GM18519 (cell line): ENCODE measurements around the gene LHFPL3.

Experiments
- ATAC-seq: cut with Tn5 transposase; IDR thresholded peaks from one replicate; pipeline ENCODE4 v1.9.1; 2021; ENCODE audit warnings: mild to moderate bottlenecking, moderate library complexity; ENCODE audit not compliant: unreplicated experiment, low FRiP score

LHFPL3 gene

DNA sequence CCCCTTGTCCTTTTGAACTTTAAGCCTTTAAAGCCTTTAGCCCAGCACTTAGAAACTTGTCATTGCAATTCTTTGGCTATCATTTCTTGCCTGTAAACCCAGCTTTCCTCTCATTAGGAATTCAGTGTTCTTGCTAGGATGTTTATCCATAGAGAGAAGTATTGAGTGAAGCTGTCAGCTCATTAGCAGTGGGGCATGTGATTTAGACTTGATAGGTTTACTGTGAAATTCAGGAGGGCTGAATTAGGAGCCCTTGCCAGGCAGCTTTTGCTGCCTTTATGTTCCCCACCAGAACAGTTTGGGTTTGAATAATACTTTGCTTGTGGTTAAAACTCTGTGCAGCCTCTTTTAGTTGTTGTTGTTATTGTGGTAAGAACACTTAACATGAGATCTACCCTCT, 39.5 kb downstream of the LHFPL3 start:
- ATAC-seq, result no peak

DNA sequence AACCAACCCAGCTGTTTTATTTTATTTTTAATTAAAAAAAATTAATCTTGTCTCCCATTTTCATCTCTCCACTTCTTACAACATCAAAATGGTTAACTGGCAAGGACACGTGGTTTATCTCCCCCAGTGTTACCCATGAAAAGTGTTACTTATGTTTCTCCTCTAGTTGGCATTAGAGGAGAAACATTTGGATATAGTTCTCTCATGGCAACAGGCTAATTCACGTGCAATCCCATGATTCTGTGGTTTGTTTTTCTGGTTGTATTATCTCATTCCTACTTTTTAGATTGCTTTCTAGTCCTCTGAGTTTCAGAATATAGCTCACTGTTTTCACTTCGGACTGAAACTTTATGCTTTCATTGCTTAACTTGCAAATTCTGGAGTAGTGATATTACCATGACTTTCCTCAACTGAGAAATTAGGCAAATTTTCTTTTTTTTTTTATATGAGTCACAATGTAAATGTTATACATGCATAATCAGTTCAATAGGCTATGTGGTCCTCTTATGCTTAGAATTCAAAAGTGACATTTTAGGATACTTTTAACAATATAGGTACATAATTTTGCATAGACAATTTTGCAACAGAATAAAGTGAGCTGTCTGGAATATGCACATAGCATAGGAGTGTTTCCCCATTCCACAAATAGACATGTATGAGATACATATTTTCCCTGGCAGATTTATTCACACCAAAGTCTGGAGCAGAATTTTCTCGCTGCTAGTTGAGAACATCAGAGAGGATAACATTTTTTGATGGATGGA, 43.0 kb downstream of the LHFPL3 start:
- ATAC-seq, result no peak

DNA sequence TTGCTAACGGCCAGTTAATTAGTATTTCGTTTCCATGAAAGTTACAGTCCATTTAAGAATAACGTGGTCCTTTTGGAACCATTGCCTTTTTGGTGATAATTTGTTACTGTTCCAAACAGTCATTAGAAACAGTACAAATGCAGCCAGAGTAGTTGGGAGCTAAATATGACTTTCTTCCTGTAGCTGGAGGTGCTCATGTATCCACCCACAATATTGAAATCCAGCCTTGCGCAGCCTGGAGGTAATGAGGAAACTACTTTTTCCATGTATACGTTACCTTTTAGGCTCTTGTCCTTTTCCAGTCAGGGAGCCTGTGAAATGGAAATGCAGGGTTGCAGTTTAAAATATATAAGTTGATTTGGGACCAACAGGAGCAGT, 43.6 kb downstream of the LHFPL3 start:
- ATAC-seq, result no peak

DNA sequence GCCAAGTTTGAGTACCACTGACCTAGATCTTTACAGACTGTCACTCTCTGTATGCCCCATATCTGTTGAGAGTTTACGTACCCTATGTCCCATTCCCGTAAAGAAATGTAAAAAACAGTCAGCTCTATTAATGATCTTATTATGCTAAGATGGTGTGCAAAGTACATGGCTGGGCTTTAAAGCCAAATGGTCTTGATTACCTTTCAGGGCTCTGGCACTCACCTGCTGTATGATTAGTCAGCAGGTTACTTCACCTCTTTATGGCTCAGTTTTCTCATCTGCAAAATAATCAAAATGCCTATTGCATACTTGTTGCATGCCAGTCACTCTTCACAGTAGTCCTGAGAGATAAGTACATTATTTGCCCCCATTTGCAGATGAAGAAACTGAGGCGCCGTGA, 54.2 kb downstream of the LHFPL3 start:
- ATAC-seq, result no peak

DNA sequence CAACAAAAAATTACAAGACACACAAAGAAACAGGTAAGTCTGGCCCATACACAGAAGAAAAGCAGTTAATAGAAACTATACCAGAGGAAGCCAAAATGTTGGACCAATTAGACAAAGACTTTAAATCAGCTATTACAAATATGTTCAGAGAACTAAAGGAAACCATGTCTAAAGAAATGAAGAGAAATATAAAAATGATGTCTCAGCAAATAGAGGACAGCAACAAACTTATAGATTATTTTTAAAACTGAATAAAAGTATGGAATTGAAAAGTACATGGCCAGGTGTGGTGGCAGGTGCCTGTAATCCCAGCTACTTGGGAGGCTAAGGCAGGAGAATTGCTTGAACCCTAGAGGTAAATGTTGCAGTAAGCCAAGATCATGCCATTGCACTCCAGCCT, 58.5 kb downstream of the LHFPL3 start:
- no peak for ATAC-seq

DNA sequence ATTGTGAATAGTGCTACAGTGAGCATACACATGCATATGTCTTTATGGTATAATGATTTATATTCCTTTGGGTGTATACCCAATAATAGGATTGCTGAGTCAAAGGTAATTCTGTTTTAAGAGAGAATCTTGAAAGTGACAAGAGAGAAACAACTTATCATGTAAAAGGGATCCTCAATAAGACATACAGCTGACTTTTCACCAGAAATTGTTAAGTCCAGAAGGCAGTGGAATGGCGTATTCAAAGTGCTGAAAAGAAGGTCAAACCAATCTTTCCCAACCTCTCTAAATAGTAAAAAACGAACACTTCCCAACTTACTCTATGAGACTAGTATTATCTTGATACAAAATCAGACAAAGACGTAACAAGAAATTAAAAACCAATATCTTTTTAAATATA, 59.8 kb downstream of the LHFPL3 start:
- ATAC-seq, result no peak

DNA sequence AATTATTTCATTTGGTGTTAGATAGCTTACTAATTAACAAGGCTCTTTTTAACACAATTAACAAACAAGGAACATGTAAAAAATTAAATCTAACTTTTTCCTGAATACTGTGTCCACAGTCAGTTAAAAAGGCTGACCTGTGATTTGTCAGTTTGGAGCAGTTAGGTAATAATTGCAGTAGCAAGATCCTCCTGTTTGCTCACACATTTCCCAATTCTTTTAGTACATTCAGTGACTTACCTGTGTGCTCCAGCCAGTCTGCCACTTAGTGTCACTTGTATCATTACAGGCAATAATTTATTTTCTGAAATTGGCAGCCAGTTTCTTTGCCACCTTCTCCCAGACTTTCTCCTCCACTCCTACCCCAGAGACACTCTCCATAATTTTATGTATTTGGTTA, 66.8 kb downstream of the LHFPL3 start:
- ATAC-seq, result no peak

DNA sequence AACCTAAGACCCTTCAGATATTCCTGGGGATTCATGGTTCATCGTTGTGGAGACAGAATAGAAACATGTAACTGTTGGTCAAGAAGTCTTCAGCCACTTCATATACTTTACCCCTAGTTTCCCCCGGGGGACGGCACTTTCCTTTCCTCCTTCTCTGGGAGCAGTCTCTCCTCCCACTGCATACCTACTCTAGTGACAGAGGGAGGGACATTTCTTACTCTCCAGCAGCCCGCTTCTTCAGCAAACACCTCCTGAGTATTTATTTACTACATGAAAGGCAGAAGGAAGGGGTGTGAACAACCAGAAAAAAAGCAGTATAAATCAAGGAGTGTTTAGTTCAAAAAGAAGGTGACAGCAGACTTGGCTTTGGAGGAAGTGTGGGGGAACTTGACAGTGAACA, 69.0 kb downstream of the LHFPL3 start:
- no peak for ATAC-seq

DNA sequence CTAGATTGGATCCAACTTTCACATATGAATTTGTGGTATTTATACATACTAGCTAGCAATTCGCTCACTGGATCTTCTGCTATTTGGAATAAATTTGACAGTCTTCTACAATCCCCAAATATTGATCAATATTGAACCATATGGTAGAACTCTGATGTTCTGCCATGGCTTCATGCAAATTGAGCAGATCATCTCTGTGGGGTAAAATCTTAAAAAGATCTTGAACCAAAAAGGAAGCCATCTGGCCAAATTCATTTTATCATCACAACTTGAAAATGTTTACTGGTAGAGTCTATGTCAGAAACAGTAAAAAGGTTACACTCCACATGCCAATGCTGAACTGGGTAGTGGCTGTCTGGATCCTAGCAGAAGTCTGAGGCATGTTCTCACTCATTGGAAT, 80.0 kb downstream of the LHFPL3 start:
- no peak for ATAC-seq

DNA sequence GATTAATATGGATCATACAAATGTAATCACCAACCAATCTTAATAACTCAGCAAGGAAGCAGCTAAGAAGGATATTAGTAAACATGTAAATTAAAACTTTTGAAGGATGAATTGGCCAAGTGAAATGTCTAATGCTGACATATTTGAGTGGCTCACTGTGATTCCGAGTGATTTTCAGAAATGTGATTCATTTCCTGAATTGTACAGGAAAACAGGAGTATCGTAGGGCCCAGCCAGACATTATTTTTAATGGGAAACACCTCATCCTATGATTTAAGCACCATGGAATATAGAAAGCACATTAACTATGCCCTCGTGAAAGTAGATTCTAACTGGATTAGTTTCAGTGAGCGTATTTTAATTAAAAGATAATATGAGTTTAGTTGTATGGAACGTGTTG, 82.3 kb downstream of the LHFPL3 start:
- ATAC-seq, result no peak

DNA sequence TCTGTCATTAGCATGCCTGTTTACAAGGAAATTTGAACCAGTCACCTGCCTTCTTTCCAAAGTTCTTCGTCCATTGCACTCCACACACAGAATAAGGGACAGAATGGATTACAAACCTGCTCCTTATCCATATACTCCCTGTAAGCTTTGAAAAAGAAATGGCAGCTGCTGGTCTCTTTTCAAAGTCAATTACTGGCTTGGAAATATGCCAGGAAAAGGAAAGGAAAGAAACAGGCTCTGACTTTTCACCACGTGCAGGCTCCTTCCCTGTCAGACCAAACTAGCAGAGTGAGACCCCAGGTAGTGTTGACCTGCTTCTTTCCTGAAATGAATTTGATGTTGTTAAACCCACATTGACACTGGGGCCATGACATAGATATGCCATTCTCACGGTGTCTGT, 84.5 kb downstream of the LHFPL3 start:
- no peak for ATAC-seq

DNA sequence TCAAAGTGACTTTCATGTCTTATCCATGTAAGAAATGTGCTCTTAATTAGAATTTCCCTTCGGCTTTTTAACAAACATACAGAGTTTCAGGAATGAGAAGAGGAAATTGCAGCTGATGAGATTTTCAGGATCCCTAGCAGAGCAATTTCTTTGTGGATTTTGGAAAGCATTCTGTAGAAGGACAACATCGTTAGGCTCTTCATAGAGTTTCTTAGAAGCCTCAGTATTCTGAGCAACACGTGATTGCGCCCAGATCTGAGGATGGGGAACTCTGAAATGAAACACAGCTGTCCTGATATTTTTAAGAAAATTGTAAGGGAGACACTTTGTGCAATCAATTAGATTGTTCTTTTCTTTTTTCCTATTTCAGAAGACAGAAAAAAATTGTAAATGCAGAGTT, 85.8 kb downstream of the LHFPL3 start:
- ATAC-seq, result no peak

DNA sequence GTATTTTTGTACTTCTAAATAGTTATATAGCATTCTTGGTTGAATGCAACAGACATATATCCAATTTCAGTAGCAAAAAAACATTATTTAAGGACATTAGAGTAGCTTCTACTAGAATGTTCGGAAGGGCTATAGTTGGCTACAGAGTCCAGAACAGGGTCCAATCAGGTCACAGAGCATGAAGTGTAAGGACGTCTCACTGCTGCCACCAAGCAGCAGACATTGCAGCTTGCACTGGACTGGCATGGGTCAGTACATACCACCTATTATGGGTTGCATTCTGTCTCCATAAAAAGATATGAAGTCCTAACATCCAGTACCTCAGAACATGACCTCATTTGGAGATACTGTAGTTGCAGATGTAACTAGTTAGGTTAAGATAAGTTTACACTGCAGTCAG, 87.3 kb downstream of the LHFPL3 start:
- no peak for ATAC-seq

DNA sequence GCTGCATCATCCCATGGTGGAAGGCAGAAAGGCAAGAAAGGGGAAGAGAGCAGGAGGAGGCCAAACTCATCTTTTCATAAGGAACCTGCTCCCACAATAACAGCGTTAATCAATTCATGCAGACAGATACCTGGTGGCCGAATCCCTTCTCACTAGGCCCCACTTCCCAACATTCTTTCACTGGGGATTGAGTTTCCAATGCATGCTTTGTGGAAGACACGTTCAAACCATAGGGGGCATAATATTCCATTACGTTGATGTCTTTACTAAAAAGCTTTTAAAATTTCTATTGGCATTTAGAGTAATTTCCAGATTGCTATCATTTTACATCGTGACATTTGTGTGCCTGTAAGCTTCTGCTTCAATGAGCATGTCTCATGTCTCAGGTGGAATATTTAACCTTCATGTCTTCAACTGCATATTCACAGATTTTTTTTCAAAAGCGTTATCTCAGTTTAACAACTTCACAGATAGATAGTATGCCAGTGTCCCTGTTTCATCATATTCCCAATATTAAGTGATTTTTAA, 88.5 kb downstream of the LHFPL3 start:
- no peak for ATAC-seq

DNA sequence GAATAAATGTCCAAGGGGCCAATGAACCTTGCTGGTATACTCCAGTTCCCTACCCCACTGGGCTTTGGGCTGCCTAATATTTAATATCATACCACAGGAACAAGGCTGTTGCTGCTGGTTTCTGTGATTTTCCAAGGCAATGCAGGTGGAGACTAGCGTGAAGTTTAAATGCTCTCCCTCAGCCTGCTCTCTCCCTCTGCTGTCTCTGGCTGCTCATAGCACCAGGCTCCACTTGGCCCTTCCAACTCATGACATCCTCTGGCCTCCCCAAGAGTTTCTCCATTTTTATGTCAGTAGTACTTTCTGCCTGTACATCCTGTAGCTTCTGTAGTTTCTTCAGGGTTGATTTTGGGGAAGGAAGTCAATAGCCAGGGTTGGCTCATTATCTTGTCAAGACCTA, 103.5 kb downstream of the LHFPL3 start:
- ATAC-seq, result no peak

DNA sequence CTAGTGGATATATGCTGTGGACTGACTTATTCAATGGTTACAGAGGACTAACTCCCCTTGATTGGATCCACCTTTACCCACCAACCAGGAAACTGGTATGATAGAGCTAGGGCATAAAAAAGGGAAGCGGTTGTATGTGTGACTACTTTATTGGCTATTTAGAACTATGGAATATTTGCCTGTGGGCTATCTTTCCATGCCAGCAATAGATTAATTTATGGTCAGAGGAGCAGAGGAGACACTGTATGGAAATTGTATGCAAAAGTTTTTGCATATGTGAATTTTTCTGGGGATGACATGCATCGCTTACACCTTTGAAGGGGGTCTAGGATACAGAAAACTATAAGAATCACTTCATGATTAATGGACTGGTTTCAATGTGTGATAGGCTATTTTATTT, 105.7 kb downstream of the LHFPL3 start:
- ATAC-seq, result no peak

DNA sequence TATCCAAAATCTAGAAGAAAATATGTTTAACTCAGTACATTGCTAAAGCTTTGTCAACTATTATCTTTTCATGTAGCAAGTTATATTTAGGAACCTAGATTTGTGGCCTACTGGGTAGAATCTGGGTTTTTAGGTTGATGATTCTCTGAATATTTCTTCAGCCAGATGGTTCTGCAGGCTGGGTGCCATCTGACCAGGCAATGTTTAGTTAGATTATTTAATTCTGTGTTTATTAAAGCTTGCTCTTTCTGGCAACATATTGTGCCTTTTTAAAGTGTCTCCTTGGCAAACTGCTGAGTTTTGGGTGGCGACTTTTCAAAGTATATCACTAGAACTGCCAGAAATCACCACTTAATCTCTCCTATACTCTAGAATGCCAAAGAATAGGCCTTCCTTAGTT, 114.1 kb downstream of the LHFPL3 start:
- ATAC-seq, result no peak

DNA sequence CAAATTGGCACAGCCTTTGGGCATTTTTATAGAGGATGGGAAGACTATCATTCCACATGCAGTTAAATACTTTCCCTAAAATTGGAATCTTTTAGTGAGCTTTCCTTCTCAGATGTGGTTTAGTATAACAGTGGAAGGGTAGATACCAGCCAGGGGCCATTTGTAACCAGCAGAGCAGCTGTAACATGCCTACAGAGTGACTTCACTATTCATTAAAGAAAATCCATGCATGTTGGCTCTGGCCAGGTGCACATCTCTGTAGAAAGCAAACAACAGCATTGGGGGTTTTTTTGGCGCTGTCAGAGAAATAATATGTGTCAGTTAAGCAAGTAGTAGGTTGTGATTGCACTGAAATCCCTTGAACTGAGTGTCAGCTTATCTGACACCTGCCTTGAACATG, 115.6 kb downstream of the LHFPL3 start:
- no peak for ATAC-seq

DNA sequence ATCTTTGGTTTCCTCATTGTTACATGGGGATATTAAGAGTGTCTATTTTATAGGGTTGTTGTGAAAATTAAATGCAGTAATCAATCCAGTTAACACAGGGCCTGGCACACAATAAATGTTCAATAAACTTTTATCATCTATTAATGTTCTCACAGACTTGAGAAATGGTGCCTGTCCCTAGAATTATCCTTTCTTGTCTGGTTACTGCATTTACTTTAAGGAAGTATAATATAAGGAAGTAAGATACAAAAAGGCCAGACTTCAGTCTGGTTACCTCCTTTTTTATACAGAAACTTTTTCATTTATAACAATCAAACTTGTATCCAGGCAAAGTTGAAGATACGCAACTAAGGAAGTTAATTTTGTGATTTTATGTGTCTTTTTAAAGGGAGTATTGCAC, 117.0 kb downstream of the LHFPL3 start:
- ATAC-seq, result no peak

DNA sequence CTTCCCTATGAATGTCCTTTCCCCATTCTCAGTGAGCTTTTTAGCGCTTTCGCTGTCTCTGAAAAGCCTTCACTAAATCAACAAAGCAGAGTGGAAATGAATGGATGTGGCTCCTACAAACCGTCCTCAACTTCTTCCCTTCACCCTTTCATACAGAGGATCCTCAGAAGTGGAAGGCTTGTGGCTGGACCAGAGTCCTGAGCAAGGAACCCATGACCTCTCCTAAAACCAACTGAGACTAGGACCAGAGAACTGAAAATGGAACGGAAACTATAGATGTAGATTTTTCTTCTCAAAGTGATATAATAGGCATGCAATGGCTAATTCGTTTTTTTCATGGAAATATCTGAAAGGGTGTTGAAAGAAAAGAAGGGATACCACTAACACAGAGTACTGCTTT, 122.5 kb downstream of the LHFPL3 start:
- no peak for ATAC-seq

DNA sequence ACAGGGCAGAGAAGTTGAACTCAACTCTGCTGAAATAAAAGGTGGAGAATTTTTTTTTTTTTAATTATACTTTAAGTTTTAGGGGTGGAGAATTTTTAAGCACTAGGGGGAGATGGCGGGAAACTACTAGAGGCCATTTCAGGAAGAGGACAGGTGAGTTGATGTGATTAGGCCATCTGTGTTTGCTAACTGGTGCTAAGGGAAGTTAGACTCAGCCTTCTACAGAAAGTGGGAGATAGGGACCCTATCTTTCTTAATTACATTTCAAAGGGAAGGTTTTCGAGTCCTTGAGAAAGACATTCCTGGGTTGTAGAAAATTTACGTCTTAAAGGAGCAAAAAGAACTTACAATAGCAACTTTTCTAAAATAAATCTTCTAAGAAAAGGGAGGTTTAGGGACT, 124.8 kb downstream of the LHFPL3 start:
- ATAC-seq, result no peak

DNA sequence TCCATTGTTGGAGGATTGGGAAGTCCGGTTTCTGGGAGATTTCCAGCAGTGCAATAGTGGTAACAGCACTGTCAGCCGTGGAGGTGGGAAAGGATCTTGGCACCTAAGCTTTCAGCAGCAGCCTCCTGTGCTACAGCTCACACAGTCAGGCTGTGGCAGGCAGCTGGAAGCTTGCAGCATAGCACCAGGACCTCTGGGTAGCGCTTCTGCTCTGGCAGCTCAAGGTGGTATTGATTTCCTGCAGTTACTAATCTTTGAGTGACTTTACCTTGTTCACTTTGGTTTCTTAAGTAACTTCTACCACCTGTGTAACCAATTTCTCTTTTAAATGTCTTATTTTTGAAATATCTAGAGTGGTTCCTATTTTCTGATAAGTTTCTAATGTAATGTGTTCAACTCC, 130.5 kb downstream of the LHFPL3 start:
- ATAC-seq, result no peak
